HG03066 (cell line): ENCODE measurements around the gene RPL14.
"Not testable (repeated sequence)": the region's sequence is repeated elsewhere in the genome, so short reads cannot be mapped to it uniquely, and the experiment has no call there.

Experiments
- ATAC-seq: cut with Tn5 transposase; IDR thresholded peaks from one replicate; pipeline ENCODE4 v1.9.1; 2021; ENCODE audit warnings: low read depth; ENCODE audit not compliant: unreplicated experiment

RPL14 gene

DNA sequence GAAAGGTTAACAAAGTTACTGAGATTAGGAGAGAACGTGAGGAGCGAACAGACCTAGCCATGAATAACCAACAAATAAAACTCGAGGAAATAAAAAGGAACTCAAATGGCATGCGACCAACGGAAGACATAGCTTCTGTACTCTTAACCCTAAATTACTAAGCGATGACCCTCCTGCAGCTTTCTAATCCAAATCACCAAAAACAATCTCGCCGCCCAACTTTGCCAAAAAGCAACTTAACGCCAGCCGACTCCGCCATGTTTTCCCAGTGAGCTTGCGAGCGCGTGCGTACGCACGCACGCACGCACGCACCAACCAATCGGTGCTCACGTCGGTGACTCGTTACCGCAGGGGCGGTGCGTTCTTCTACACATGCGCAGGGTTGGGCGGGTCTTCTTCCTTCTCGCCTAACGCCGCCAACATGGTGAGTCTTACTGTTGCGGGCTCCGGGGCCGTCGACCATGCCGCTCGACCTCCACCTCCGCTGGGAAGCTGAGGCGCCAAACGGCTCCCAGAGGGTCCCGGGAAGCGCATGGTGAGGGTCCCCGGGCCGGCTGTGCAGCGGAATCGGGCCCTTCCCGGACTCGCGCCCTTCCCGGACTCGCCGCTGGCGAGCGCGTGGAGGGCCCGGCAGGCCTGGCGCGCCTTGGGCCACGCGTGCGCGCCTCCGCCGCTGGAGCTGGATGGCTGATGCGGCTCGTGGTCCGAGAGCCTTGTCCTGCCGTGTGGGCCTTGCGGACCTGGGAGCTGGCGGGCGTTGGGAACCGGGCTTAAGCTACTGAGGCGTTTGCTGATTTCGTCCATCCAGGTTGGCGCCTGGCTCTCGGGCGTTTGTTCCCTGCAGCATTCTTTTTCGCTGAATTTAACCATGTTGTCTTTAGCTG is at the start of gene RPL14:
Gene RPL14 (plus strand): TSS at position 400 of the 884 bp plus-strand sequence. CDS start 133 bp downstream, at position 533.
- peak; percentile 61 for ATAC-seq

DNA sequence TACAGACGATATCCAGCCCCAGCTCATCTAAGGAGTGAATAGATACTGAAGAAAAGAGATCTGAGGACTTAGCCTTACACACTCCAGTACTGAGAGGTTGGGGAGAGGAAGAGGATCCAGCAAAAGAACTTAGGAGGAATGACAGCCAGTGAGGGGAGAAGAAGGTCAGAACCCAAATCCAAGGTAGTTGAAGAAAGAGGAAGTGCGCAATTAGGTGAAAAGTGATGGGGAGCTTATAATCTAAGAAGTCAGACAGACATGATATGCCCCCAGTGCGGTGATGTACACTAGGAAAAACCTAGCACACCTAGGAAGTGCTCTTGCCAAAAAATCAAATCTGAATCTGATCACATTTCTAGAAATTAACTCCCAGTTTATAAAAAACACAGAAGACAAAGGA is 49.5 kb upstream of the RPL14 start:
- ATAC-seq = no peak

DNA sequence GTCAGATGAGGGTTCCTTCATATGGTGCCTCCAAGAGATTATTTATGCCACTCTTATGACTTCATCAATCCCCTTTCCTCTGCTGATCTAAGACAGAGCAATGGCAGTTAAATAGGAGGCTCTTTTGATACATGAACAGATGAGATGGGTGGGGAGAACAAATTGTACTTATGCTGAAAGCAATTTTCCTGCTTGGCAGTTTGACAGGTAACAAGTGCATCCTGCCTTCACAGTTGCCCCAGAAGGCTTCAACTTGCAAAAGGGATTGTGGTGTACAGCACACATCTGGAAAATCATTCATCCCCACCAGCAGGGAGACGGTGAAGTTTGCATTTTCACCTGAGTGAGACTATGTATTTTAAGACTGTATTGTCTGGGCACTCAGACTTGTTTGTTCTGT is 42.9 kb upstream of the RPL14 start:
- no peak for ATAC-seq

GRCh38 chr3:40417845-40418543 is 39.1 kb upstream of the RPL14 start:
- ATAC-seq = no peak

GRCh38 chr3:40422861-40423260 is 34.3 kb upstream of the RPL14 start:
- no peak for ATAC-seq

DNA sequence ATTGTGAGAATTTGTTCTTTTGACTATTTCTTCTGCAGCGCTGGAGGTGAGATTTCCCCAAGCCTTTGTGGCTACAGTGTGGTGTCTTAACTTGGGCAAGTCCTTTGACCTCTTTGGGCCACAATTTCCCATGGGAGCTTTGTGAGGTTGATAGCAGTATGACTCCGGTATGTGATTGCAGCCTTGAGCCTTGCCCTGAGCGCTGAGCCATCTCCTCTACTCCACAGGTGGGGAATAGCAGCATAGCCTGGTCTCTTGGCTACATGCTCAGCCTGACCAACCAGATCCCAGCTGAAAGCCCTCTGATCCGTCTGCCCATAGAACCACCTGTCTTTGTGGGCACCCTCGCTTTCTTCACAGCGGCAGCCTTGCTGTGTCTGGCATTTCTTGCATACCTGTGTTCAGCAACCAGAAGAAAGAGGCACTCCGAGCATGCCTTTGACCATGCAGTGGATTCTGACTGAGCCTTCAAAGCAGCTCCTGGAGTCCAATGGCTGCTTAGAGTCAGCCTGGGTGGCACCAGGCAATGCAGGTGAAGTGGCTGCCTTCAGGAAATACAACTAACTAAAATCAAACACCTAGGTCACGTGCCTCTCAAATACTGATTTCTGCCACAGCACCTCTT is 30.0 kb upstream of the RPL14 start:
- ATAC-seq = no peak

- no peak for ATAC-seq
These were observed 24.3 kb upstream of the RPL14 start for GRCh38 chr3:40432793-40433192.

DNA sequence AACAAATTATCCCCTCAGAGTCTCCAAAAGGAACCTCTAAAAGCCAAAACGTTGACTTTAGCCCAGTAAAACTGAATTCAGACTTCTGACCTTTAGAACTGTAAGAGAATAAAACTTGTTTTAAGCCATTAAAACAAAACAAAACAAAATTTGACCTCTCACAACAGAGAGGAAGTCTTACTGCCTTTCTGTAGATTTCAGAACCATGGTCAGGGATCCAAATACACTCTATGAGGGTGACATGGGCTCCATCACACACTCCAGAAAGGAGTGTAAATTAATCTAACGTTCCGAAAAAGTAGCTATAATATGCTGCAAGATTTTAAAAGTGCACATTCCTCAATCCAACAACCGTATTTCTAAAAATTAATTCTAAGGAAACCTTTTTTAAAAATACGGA is 19.2 kb upstream of the RPL14 start:
- no peak for ATAC-seq

DNA sequence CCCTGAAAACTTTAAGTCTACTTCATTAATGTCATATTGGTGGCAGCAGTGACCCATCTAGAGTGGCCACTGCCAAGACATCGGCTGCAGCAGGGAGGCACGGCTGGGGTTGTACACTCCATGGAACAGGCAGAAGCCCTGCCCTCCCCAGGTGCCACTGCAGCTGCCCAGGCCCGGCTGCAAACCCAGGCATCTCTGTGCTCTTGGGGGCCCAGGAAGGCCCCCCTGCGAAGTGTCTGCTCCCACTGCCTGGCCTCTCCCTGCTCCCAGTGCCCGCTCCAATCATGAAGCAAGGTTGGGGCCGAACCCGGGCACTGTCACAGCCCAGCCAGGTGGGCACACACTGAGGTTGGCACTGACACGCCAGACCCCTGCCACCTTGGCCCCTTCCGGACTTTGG is 12.1 kb upstream of the RPL14 start:
- no peak for ATAC-seq

GRCh38 chr3:40445880-40446279 is 11.3 kb upstream of the RPL14 start:
- ATAC-seq = no peak

DNA sequence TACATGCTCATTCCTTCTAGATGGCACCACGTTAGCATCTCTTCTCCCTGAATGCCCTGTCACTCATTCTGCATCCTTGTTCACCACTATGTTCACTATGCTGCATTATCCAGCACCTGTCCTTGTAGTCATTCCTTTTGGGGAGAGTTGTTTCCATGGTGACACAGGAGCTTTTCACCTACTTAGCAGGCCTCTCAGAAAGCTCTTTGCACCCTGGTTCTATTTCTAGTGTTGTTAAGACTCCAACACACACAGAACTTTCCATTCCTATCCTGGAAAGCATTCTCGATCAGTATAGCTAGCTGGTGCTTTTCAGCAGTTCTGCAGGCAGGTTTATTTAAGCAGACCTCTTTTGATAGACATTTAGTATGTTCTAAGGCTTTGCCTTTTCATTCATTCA is 6.7 kb upstream of the RPL14 start:
- ATAC-seq = no peak

GRCh38 chr3:40451551-40451950 is 5.6 kb upstream of the RPL14 start:
- no peak for ATAC-seq

- no peak for ATAC-seq
These were observed 5.1 kb upstream of the RPL14 start for GRCh38 chr3:40452057-40452456.

DNA sequence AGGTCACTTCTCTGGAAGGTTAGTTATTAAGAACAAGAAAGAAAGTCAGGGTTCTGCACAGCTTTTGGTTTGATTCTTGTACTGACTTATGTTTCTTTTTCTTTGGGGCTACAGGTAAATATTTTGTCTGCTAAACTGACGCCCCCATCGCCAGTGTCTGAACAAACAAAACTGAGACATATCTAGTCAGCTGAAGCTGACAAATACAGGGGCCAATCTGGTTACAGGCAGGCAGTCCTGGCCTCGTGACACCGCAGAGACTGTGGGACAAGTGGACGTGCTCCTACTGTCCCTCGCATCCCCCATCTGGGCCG is 4.6 kb upstream of the RPL14 start:
- ATAC-seq = no peak

DNA sequence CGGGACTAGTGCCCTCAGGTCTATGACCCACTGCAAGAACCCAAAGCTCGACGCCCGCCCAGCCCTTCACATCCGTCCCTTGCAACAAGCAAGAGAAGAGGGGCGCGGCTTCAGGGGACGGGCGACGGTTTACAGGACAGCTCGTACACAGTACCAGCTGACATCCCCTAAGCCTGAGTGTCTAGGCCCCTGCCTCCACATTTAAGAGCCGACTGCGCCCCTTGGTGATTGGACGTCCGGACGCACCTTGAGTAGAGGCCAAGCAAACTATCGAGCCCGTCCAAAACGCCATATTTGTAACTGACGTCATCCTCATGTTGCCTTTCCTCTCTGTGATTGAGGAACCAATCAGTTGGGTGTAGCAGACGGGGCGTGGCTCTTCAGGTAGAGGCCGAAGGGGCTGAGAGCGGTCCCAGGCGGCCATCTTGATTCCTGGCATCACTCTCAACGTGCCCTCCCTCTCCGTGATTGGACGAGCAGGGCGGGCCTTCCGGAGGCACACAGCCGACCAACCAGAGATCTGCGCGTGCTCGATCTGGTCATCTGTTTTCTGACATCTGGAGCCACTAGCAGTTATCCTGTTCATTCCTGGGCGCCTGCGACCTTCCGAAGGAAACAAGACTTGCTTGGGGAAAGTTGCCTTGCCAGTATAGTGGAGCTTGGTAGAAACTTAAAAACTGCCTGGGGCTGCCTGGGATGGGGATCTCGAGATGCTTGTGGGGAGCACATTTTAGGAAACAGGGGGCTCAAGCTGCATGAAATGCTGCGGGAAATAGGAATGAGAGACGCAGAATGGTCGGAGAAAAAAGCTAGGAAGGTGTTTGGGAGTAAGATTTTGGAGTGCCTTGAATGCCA is 4.0 kb upstream of the RPL14 start:
- ATAC-seq = peak; percentile 93

GRCh38 chr3:40453933-40454332 is 3.2 kb upstream of the RPL14 start:
- ATAC-seq = no peak

DNA sequence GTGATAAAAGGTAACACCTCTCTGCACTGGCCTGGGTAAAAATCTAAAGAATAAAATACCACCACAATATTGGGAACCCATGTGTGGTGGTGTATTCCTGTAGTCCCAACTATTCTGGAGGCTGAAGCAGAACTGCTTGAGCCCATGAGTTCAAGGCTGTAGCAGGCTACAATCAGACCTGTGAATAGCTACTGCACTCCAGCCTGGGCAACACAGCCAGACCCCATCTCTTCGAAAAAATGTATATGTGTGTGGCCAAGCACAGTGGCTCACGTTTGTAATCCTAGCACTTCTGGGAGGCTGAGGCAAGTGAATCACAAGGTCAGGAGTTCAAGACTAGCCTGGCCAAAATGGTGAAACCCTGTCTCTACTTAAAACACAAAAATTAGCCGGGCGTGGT is 1.8 kb upstream of the RPL14 start:
- no peak for ATAC-seq

DNA sequence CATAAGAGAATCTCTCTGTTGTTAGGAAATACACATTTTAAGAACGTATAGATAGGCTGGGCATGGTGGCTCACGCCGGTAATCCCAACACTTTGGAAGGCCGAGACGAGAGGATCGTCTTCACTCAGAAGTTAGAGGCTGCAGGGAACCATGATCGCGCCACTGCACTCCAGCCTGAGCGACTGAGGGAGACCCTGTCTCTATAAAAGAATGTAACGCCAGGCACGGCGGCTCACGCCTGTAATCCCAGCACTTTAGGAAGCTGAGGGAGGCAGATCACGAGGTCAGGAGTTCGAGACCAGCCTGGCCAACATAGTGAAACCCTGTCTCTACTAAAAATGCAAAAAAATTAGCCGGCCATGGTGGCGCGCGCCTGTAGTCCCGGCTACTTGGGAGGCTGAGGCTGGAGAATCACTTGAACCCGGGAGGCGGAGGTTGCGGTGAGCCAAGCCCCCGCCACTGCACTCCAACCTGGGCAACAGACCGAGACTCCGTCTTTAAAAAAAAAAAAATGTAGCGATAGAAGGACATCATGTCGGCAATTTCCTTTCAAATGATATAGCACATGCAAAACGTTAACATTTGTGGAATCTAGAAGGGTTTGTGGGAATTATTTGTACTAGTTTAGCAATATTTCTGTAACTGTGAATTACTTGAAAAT is 730 bp upstream of the RPL14 start:
- ATAC-seq = no peak

DNA sequence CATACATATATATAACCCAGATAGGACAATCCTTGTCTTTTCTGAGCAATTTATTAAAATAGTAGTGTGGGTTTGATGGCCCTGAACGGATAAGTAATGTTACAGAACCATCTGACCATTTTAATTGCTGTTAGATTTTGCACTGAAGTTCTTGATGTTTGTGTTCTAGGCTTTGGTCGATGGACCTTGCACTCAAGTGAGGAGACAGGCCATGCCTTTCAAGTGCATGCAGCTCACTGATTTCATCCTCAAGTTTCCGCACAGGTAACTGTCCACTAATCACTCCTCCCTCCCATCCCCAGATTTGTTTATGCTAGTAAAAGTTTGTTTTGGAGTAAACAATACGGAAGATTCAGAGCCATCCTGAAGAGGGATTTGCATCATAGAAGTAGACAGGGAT is 1.3 kb downstream of the RPL14 start:
- ATAC-seq = no peak

DNA sequence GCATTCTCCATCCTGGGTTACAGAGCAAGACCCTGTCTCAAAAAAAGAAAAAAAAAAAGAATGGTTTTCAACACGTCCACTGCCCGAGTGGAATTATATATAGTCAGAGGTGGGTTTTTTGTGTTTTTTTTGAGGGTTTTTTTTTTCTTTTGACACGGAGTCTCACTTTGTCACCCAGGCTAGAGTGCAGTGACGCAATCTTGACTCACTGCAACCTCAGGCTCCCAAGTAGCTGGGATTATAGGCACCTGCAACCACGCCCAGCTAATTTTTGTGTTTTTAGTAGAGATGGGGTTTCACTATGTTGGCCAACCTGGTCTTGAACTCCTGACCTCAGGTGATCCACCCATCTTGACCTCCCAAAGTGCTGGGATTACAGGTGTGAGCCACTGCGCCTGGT is 3.3 kb downstream of the RPL14 start:
- not testable (repeated sequence) for ATAC-seq
